K562 (cell line): ENCODE measurements around the gene DCTD. TPM values are rescaled to one million over a fixed set of nuclear protein-coding genes. Genes with fewer than 3 reads are reported as not detected.

Experiments used
- ADNP ChIP-seq: fragments of 200-800 bp; sonication (Bioruptor generic); IDR thresholded peaks from 2 replicates; pipeline ENCODE4 v1.6.1; 2016; ENCODE audit warnings: missing genetic modification characterization, missing compliant biosample characterization
- BRF2 ChIP-seq: IDR thresholded peaks from 3 replicates; pipeline ENCODE4 v1.6.1; 2011; ENCODE audit warnings: borderline replicate concordance, mild to moderate bottlenecking; ENCODE audit not compliant: insufficient read length, insufficient read depth
- FOXM1 ChIP-seq, 2 experiments: fragments of 450-650 bp in 1 of 2; sonication (generic) in 1 of 2; formaldehyde crosslinking in 1 of 2; IDR thresholded peaks; 2 replicates each; pipeline versions ENCODE4 v1.6.1 to v1.9.0; 2017 to 2022; ENCODE audit warnings: low read depth in 2 of 2, mild to moderate bottlenecking in 2 of 2, missing genetic modification reagents in 1 of 2, moderate library complexity in 1 of 2
- NCOA6 ChIP-seq: fragments of 450-650 bp; IDR thresholded peaks from 2 replicates; pipeline ENCODE4 v1.6.1; 2017; ENCODE audit warnings: mild to moderate bottlenecking
- PCBP1 ChIP-seq: fragments of 200-400 bp; formaldehyde crosslinking; IDR thresholded peaks from 2 replicates; pipeline ENCODE4 v1.6.1; 2018; ENCODE audit warnings: mild to moderate bottlenecking, low read depth, low read length; ENCODE audit not compliant: poor library complexity, severe bottlenecking
- POLR2A ChIP-seq: fragments of 450-650 bp; conservative IDR thresholded peaks from 2 replicates; pipeline ENCODE4 v1.6.1; 2016
- RB1 ChIP-seq: fragments of 450-650 bp; IDR thresholded peaks from 2 replicates; pipeline ENCODE4 v1.6.1; 2017; ENCODE audit warnings: low read depth, mild to moderate bottlenecking
- TGIF2 ChIP-seq: sonication (generic); formaldehyde crosslinking; IDR thresholded peaks from 2 replicates; pipeline ENCODE4 v1.8.1; 2022; ENCODE audit warnings: mild to moderate bottlenecking, missing genetic modification reagents, moderate library complexity
- ZZZ3 ChIP-seq: fragments of 450-650 bp; IDR thresholded peaks from 2 replicates; pipeline ENCODE4 v1.6.1; 2016; ENCODE audit warnings: antibody characterized with exemption, mild to moderate bottlenecking, moderate library complexity
- polyA plus RNA-seq, 8 experiments: library from polyadenylated mRNA; depleted of rRNA in 4 of 8; stranded (reverse) in 5 of 8; unstranded in 3 of 8; fragments of >200 nt; fragmentation: Nextera tagmentation in 2 of 8; fragmentation: Illumina TruSeq in 1 of 8; extraction: Ambion mirVana in 2 of 8; extraction: Trizol in 1 of 8; gene quantifications; 2 replicates each; pipeline versions ENCODE4 v1.2.1 to v1.2.3, GENCODE V29; 2011 to 2014; ENCODE audit warnings: inconsistent platforms in 1 of 8, missing spikeins in 1 of 8
- total RNA-seq, 7 experiments: library from RNA; depleted of rRNA in 6 of 7; stranded (reverse); fragments of >200 nt in 6 of 7; fragmentation: Illumina TruSeq in 2 of 7; extraction: Trizol in 2 of 7; gene quantifications; 2 replicates each; pipeline versions ENCODE4 v1.2.1 to v1.2.3, GENCODE V29; 2011 to 2021; ENCODE audit warnings: low replicate concordance in 1 of 7
- TF ChIP-seq, protein P1 (sequence below): sonication (generic); formaldehyde crosslinking; IDR thresholded peaks from 2 replicates; pipeline ENCODE4 v1.8.1; 2023; ENCODE audit warnings: missing genetic modification reagents, mild to moderate bottlenecking, borderline replicate concordance
- TF ChIP-seq, protein P2 (sequence below): fragments of 250-450 bp; sonication (Bioruptor Pico); IDR thresholded peaks from 2 replicates; pipeline ENCODE4 v1.5.0; 2021; ENCODE audit warnings: mild to moderate bottlenecking, moderate library complexity
- TF ChIP-seq, protein P3 (sequence below): sonication (generic); formaldehyde crosslinking; IDR thresholded peaks from 2 replicates; pipeline ENCODE4 v1.8.0; 2022; ENCODE audit warnings: mild to moderate bottlenecking, missing genetic modification reagents

DCTD gene
- total and polyA plus RNA-seq, 9 of the 15 experiments (the other 6 are each of a cell fraction or from before 2014, with no cell fraction given), result 38.7 to 114 (median 76.5) TPM

DNA sequence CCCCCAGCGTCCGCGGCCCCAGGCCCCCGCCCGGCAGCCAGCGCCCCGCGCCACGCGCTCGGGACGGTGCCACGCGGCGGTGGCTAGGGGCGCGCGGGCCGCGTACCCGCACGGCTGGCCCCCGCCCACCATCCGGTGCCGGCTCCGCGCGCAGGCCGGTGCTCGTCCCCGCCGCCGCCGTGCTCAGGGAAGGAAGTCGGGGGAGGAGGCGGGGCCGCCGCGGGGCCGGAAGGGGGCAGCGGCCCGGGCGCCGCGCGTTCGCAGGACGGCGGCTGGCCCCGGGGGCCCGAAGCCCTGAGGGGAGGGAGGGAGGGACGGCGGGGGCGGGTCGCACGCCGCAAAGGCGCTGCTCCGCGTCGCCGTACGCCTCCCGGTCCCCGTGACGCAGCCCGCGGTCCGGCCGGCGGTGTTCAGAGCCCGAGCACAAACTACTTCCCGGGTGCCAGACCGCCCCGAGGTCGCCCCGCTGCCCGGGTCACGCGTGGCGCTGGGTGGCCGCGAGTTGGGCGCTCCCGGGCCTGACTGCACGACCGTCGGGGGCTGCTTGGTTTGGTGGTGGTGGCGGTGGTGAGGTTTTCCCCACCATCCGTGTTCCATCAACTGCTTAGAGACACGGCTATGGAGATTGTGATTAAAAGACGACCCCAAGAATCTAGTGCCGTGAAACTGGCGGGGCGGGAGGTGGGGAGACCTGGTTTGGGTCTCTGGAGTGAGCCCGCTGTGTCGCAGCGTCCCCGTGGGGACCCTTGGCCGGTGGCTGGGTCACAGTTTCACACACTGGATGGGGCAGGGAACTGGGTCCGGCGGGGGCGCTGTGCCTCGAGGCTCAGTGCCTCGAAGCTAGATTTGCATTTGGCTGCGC is at the start of gene DCTD (continued):
- TF ChIP-seq BRF2 (no peak), RB1 (peak; percentile 50; the same call in 1 of the 2 replicates), ADNP (tag) (no peak), TGIF2 (no peak), PCBP1 (peak; percentile 84), ZZZ3 (no peak), POLR2A (peak; percentile 71), FOXM1 (IDR thresholded peaks at IDR 0.05; ENCODE audit: low read depth) (no peak), FOXM1 (CRISPR knock-in tag; IDR thresholded peaks at IDR 0.05; ENCODE audit: low read depth) (no peak), NCOA6 (peak; percentile 84)
- TF ChIP-seq, protein P1, sequence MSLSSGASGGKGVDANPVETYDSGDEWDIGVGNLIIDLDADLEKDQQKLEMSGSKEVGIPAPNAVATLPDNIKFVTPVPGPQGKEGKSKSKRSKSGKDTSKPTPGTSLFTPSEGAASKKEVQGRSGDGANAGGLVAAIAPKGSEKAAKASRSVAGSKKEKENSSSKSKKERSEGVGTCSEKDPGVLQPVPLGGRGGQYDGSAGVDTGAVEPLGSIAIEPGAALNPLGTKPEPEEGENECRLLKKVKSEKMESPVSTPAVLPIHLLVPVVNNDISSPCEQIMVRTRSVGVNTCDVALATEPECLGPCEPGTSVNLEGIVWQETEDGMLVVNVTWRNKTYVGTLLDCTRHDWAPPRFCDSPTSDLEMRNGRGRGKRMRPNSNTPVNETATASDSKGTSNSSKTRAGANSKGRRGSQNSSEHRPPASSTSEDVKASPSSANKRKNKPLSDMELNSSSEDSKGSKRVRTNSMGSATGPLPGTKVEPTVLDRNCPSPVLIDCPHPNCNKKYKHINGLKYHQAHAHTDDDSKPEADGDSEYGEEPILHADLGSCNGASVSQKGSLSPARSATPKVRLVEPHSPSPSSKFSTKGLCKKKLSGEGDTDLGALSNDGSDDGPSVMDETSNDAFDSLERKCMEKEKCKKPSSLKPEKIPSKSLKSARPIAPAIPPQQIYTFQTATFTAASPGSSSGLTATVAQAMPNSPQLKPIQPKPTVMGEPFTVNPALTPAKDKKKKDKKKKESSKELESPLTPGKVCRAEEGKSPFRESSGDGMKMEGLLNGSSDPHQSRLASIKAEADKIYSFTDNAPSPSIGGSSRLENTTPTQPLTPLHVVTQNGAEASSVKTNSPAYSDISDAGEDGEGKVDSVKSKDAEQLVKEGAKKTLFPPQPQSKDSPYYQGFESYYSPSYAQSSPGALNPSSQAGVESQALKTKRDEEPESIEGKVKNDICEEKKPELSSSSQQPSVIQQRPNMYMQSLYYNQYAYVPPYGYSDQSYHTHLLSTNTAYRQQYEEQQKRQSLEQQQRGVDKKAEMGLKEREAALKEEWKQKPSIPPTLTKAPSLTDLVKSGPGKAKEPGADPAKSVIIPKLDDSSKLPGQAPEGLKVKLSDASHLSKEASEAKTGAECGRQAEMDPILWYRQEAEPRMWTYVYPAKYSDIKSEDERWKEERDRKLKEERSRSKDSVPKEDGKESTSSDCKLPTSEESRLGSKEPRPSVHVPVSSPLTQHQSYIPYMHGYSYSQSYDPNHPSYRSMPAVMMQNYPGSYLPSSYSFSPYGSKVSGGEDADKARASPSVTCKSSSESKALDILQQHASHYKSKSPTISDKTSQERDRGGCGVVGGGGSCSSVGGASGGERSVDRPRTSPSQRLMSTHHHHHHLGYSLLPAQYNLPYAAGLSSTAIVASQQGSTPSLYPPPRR, result no peak
- TF ChIP-seq, protein P2, sequence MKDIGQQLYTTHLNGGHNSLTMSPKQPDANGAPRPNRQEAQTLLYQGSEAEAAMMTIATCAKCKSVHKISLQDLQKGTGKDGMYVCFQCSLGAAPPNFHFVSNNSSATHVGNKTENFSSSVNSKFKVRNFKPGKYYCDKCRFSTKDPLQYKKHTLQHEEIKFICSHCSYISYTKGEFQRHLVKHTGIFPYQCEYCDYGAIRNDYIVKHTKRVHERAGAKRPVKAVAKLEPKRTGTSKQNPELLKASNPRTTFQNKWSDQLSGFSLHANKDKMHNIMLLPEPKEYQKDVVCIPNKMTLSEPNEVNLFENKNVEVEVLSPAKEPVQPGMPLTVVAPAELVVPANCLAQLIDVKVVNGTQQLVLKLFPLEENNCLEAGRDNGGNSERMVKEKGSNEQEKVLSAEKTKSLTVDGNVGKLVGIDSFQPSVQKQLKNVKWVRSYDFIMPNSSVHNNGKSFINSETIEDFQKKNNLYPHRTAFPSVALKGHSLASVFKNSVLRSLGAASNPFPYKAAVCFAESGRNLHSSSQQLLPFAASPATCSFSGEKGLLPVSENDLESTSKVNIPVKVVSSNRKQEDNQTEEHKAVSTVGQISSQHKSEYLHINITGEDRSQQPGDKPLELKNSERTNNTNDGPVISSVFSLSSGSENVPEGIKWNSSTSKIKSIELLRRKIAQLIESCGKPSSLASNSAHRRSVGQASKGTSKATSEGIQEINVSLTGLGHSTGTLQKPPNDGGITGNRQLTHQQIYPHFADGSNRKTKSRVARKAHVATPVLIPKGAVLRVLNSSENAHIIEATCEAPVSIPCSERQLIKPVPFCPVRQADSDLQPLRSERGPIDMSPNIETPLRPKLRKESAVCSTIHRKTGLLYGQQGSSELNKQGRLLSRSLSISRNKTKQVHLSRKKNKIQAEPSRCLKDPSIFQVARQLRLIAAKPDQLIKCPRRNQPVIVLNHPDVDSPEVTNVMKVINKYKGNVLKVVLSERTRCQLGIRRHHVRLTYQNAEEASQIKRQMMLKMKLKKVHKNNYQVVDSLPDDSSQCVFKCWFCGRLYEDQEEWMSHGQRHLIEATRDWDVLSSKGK (CRISPR knock-in tag), result no peak
- TF ChIP-seq, protein P3, sequence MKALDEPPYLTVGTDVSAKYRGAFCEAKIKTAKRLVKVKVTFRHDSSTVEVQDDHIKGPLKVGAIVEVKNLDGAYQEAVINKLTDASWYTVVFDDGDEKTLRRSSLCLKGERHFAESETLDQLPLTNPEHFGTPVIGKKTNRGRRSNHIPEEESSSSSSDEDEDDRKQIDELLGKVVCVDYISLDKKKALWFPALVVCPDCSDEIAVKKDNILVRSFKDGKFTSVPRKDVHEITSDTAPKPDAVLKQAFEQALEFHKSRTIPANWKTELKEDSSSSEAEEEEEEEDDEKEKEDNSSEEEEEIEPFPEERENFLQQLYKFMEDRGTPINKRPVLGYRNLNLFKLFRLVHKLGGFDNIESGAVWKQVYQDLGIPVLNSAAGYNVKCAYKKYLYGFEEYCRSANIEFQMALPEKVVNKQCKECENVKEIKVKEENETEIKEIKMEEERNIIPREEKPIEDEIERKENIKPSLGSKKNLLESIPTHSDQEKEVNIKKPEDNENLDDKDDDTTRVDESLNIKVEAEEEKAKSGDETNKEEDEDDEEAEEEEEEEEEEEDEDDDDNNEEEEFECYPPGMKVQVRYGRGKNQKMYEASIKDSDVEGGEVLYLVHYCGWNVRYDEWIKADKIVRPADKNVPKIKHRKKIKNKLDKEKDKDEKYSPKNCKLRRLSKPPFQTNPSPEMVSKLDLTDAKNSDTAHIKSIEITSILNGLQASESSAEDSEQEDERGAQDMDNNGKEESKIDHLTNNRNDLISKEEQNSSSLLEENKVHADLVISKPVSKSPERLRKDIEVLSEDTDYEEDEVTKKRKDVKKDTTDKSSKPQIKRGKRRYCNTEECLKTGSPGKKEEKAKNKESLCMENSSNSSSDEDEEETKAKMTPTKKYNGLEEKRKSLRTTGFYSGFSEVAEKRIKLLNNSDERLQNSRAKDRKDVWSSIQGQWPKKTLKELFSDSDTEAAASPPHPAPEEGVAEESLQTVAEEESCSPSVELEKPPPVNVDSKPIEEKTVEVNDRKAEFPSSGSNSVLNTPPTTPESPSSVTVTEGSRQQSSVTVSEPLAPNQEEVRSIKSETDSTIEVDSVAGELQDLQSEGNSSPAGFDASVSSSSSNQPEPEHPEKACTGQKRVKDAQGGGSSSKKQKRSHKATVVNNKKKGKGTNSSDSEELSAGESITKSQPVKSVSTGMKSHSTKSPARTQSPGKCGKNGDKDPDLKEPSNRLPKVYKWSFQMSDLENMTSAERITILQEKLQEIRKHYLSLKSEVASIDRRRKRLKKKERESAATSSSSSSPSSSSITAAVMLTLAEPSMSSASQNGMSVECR (CRISPR knock-in tag), result no peak; the same call in 1 of the 2 replicates
